ENCODE measurements around the gene MSLN.
A peak's percentile ranks its signal among the peaks of the same experiment; 100 is the strongest.

The MSLN gene

DNA sequence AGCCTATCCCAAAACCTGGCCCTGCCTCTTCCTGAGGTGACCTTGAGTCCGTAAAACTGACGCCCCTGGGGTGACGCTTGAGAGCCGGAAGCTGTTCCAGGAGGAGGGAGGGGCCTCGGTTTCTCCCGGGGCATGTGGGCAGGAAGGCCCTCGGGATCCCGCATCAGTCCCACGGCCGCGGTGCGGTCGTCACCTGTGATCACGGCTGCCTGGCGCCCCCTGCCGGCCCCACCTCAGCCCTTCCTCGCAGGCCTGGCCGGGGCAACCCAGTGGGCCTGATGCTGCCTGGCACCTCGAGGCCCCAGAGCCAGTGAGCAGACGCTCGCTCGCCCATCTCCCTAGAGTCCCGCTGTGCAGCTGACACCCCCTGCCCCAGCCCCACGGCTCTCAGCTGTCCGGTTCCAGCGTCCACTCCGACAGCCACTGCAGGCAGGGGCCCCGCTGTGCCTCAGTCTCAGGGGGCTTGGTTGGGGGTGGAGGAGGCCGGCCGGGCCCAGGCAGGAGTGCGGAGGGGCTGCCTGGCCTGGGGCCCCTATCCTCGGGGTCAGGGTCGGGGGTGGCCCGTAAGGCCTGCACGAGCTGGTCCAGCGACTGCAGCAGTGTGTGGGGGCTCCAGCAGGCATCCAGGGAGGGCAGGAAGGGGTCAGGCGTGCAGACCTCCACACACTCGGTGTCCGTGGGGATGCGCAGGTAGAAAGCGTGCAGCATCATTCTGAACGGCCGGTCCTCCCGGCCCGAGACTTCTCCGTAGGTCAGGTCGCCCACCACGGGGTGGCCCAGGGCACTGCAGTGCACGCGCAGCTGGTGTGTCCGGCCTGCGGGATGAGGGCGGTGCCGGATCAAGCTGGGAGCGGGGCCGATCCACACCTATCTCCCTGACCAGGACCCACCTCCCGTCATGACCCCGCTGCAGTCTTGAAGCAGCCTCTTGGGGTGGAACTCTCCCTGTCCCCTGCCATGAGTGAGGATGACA is 25.3 kb downstream of the MSLN start:
- TF ChIP-seq FOXP2 (optimal IDR thresholded peaks at IDR 0.05; ENCODE audit: control extremely low read depth, extremely low read length, insufficient read depth) = no peak
- TF ChIP-seq POLR2AphosphoS5 (IDR thresholded peaks at IDR 0.05; ENCODE audit: borderline replicate concordance, low read depth, low read length) = no peak
- no peak for TF ChIP-seq EZH2 (IDR thresholded peaks at IDR 0.05)
- H3K27ac ChIP-seq = no peak overlapping the region
- H3K36me3 ChIP-seq (ENCODE audit: insufficient read depth, low read length) = peaks cover 4% of the 10 kb centered on the region; the same call in 1 of the 2 replicates
- no peaks in the 10 kb centered on the region for H3K9me3 ChIP-seq (ENCODE audit: low read depth, low read length)
- H3K9ac ChIP-seq (ENCODE audit: insufficient read length) = no peak overlapping the region
- H3K4me3 ChIP-seq = no peak overlapping the region
- no peak for DNase-seq (ENCODE audit: low read depth, low spot score)

DNA sequence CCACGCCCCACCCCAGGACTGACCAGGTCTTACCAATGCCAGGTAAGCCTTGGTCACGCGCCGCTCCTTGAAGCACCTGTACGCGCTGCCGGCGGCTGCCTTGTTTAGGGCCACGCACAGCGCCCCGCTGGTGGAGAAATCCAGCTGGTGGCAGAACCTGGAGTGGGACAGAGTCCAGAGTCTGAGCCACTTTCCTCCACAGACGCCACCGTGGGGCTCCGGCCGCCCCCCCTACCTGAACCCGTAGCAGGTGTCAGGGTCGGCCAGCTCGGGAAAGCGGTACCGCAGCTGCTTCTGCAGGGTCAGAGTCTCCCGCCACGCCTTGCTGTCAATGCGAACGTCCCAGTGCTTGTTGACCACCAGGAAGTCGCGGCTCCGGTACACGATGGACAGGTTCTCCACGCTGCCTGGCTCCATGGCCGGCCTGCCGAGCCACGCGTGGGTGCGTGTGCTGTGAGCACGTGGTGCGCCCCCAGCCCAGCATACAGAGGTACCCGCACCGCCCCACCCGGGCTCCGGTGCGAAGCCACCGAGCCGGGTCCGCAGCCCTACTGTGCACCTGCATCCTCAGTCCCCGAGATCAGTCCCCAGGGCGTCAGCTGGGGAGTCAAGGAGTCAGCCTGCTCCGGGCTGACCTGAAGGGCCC is 26.9 kb downstream of the MSLN start:
- TF ChIP-seq FOXP2 (optimal IDR thresholded peaks at IDR 0.05; ENCODE audit: control extremely low read depth, extremely low read length, insufficient read depth) = no peak
- no peak for DNase-seq (ENCODE audit: low read depth, low spot score)
- H3K4me3 ChIP-seq = peak overlapping the region; percentile 84
- no peaks in the 10 kb centered on the region for H3K9me3 ChIP-seq (ENCODE audit: low read depth, low read length)
- H3K27ac ChIP-seq = no peak overlapping the region
- H3K9ac ChIP-seq (ENCODE audit: insufficient read length) = peak overlapping the region; percentile 89
- H3K36me3 ChIP-seq (ENCODE audit: insufficient read depth, low read length) = peaks cover 14% of the 10 kb centered on the region; the same call in 1 of the 2 replicates

DNA sequence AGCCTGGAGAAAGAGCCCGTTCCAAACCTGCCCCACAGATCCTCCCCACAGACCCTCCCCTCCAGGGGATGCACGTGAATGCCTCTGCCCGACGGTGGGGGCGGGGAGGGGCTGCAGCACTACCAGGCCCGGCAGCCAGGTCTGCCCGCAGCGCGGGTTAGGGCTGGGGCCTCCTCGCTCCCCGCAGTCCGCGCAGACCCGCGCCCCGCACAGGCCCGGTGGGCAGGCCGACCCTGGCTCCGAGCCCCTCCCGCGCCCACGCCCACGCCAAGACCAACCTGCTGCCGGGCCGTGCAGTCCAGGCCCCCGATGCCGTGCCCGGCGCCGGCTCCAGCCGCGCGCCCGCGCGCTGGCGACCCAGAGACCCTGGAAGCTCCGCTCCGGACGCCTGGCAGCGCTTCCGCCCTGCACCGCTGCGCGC is 27.5 kb downstream of the MSLN start, which contains the start of gene RPUSD1:
RPUSD1 (minus strand) TSS at position 404 of the 421 bp plus-strand sequence. CDS start 644 bp downstream, outside the sequence.
- Histone ChIP-seq H3K4me3 (peak within 1 kb of the TSS; percentile 94), H3K9me3 (ENCODE audit: low read depth, low read length) (no peaks in the 10 kb centered on the region), H3K36me3 (ENCODE audit: insufficient read depth, low read length) (peaks cover 14% of the 10 kb centered on the region; the same call in 1 of the 2 replicates), H3K9ac (ENCODE audit: insufficient read length) (peak within 1 kb of the TSS; percentile 90), H3K27ac (no peak within 1 kb of the TSS)
- TF ChIP-seq EZH2 (IDR thresholded peaks at IDR 0.05) = no peak
- TF ChIP-seq FOXP2 (optimal IDR thresholded peaks at IDR 0.05; ENCODE audit: control extremely low read depth, extremely low read length, insufficient read depth) = no peak
- TF ChIP-seq POLR2AphosphoS5 (IDR thresholded peaks at IDR 0.05; ENCODE audit: borderline replicate concordance, low read depth, low read length) = no peak
- no peak for DNase-seq (ENCODE audit: low read depth, low spot score)

DNA sequence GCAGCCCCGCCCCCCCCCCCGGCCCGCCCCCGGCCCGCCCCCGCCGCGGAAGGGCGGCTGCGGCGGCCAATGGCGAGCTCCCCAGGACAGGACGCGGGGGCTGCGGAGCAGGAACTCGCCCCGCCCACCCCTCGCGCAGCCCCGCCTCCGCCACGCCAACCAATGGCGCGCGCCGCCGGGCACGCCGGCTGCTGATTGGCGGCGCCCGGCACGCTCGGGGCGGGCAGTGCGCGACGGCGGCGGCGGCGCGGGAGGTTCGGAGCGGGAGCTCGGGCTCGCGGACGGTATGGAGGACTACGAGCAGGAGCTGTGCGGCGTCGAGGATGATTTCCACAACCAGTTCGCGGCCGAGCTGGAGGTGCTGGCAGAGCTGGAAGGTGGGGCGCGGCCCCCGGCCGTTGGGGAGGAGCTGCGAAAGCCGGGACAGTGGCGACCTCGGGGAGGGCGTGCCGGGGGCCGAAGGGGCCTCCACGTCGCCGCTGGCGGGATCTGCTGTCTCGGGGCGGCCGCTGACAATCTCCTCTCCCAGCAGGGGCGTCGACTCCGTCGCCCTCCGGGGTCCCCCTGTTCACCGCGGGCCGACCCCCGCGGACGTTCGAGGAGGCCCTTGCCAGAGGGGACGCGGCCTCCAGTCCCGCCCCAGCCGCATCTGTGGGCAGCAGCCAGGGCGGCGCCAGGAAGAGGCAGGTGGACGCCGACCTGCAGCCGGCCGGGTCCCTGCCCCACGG is 28.0 kb downstream of the MSLN start, which contains the start of gene CHTF18:
CHTF18 (plus strand) TSS at position 222 of the 728 bp plus-strand sequence; CDS start at position 287, 65 bp downstream.
- peaks cover 14% of the 10 kb centered on the region; the same call in 1 of the 2 replicates for H3K36me3 ChIP-seq (ENCODE audit: insufficient read depth, low read length)
- TF ChIP-seq POLR2AphosphoS5 (IDR thresholded peaks at IDR 0.05; ENCODE audit: borderline replicate concordance, low read depth, low read length) (peak; percentile 79), FOXP2 (optimal IDR thresholded peaks at IDR 0.05; ENCODE audit: control extremely low read depth, extremely low read length, insufficient read depth) (no peak), EZH2 (IDR thresholded peaks at IDR 0.05) (no peak)
- no peak within 1 kb of the TSS for H3K27ac ChIP-seq
- H3K9me3 ChIP-seq (ENCODE audit: low read depth, low read length) = no peaks in the 10 kb centered on the region
- peak within 1 kb of the TSS; percentile 94 for H3K4me3 ChIP-seq
- DNase-seq (ENCODE audit: low read depth, low spot score) = no peak
- peak within 1 kb of the TSS; percentile 90 for H3K9ac ChIP-seq (ENCODE audit: insufficient read length)

DNA sequence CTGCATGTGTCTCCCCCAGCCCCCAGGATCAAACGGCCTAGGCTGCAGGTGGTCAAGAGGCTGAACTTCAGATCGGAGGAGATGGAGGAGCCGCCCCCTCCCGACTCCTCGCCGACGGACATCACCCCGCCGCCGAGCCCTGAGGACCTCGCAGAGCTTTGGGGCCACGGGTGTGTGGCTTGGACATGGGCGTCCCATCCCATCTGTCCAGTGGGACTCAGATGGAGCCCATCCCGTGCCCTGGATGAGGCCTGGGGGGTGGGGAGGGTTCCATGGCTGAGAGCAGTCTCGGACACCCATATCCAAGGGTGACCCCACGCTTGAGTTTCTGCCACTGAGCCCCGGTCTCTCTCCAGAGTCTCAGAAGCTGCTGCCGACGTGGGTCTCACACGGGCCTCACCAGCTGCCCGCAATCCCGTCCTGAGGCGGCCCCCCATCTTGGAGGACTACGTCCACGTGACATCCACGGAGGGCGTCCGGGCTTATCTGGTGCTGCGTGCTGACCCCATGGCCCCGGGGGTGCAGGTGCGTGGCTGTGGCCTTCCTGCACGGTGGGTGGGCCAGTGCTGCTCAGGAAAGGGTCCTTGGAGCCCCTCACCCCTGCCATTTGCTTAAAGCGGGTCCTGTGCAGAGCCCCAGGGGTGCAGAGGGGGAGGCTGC is 28.8 kb downstream of the MSLN start:
- no peak for DNase-seq (ENCODE audit: low read depth, low spot score)
- H3K9me3 ChIP-seq (ENCODE audit: low read depth, low read length) = no peaks in the 10 kb centered on the region
- H3K36me3 ChIP-seq (ENCODE audit: insufficient read depth, low read length) = peaks cover 14% of the 10 kb centered on the region; the same call in 1 of the 2 replicates
- TF ChIP-seq POLR2AphosphoS5 (IDR thresholded peaks at IDR 0.05; ENCODE audit: borderline replicate concordance, low read depth, low read length) (no peak), EZH2 (IDR thresholded peaks at IDR 0.05) (no peak)
- no peak overlapping the region for H3K27ac ChIP-seq
- H3K4me3 ChIP-seq = peak overlapping the region; percentile 94
- peak overlapping the region; percentile 90 for H3K9ac ChIP-seq (ENCODE audit: insufficient read length)

DNA sequence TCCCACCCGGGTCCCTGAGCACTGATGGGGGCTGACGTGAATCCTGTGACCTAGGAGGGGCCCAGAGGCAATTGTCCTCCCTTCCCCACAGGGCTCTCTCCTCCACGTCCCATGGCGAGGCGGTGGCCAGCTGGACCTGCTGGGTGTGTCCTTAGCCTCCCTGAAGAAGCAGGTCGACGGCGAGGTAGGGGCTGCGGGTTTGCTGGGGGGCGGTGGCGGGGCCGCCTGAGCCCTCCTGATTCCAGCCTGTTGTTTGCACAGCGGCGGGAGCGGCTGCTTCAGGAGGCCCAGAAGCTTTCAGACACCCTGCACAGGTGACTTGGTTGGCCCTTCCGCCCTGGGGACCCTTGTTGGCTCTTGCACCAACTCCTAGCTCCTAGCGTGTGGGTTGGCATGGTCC is 29.6 kb downstream of the MSLN start:
- TF ChIP-seq FOXP2 (optimal IDR thresholded peaks at IDR 0.05; ENCODE audit: control extremely low read depth, extremely low read length, insufficient read depth) (no peak), POLR2AphosphoS5 (IDR thresholded peaks at IDR 0.05; ENCODE audit: borderline replicate concordance, low read depth, low read length) (no peak), EZH2 (IDR thresholded peaks at IDR 0.05) (no peak)
- DNase-seq (ENCODE audit: low read depth, low spot score) = no peak
- H3K27ac ChIP-seq = no peak overlapping the region
- peaks cover 14% of the 10 kb centered on the region; the same call in 1 of the 2 replicates for H3K36me3 ChIP-seq (ENCODE audit: insufficient read depth, low read length)
- H3K9me3 ChIP-seq (ENCODE audit: low read depth, low read length) = no peaks in the 10 kb centered on the region
- H3K9ac ChIP-seq (ENCODE audit: insufficient read length) = no peak overlapping the region
- H3K4me3 ChIP-seq = no peak overlapping the region

DNA sequence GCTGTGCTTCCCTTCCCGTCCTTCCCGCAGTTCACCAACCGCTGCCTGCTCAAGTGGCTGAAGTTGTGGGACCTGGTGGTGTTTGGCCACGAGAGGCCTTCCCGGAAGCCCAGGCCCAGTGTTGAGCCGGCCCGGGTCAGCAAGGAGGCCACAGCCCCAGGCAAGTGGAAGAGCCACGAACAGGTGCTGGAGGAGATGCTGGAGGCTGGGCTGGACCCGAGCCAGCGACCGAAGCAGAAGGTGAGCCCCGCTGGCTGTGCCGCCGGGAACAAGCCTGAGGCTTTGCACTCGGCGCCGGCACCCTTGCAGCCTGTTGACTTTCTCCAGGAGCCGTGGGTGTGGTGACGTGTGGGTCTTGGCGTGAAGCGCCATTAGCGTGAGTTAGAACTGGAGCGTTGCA is 30.6 kb downstream of the MSLN start:
- Histone ChIP-seq H3K4me3 (no peak overlapping the region), H3K27ac (no peak overlapping the region), H3K9ac (ENCODE audit: insufficient read length) (no peak overlapping the region), H3K36me3 (ENCODE audit: insufficient read depth, low read length) (peaks cover 14% of the 10 kb centered on the region; the same call in 1 of the 2 replicates), H3K9me3 (ENCODE audit: low read depth, low read length) (no peaks in the 10 kb centered on the region)
- no peak for TF ChIP-seq FOXP2 (optimal IDR thresholded peaks at IDR 0.05; ENCODE audit: control extremely low read depth, extremely low read length, insufficient read depth)
- TF ChIP-seq EZH2 (IDR thresholded peaks at IDR 0.05) = no peak
- TF ChIP-seq POLR2AphosphoS5 (IDR thresholded peaks at IDR 0.05; ENCODE audit: borderline replicate concordance, low read depth, low read length) = no peak
- DNase-seq (ENCODE audit: low read depth, low spot score) = no peak
